Nucleus accumbens (tissue), 56 donors: ENCODE results near the gene RFX4.
"Not testable (repeated sequence)": the region's sequence is repeated elsewhere in the genome, so short reads cannot be mapped to it uniquely, and the experiment has no call there.

Source experiments
- DNase-seq, 56 donors: peaks; one replicate each; lab custom pipeline; 2025; lab: John Stamatoyannopoulos, UW

RFX4 gene

GRCh38 chr12:106681210-106681609 lies 98.4 kb downstream of the RFX4 start:
- no peak for DNase-seq

GRCh38 chr12:106682594-106683234 lies 99.9 kb downstream of the RFX4 start:
- no peak for DNase-seq

GRCh38 chr12:106684497-106684896 lies 101.7 kb downstream of the RFX4 start:
- DNase-seq, result peak in 9 of 56 donors; percentile 5 to 52 (median 27)

GRCh38 chr12:106685381-106685780 lies 102.6 kb downstream of the RFX4 start:
- DNase-seq, result no peak

- DNase-seq, result no peak
These were observed 104.9 kb downstream of the RFX4 start for GRCh38 chr12:106687672-106688071.

- DNase-seq, result no peak
These were observed 107.9 kb downstream of the RFX4 start for GRCh38 chr12:106690569-106691305.

GRCh38 chr12:106692033-106692432 lies 109.2 kb downstream of the RFX4 start:
- DNase-seq, result not testable (repeated sequence)

GRCh38 chr12:106692896-106693820 lies 110.4 kb downstream of the RFX4 start:
- no peak for DNase-seq

GRCh38 chr12:106696071-106696470 lies 113.3 kb downstream of the RFX4 start:
- no peak for DNase-seq

- DNase-seq, result no peak
These were observed 114.0 kb downstream of the RFX4 start for GRCh38 chr12:106696681-106697417.

- no peak for DNase-seq
These were observed 121.3 kb downstream of the RFX4 start for GRCh38 chr12:106704081-106704480.

GRCh38 chr12:106705971-106706370 lies 123.2 kb downstream of the RFX4 start:
- no peak for DNase-seq

GRCh38 chr12:106709068-106709511 lies 126.3 kb downstream of the RFX4 start:
- no peak for DNase-seq

- no peak for DNase-seq
These were observed 127.5 kb downstream of the RFX4 start for GRCh38 chr12:106710143-106710893.

- no peak for DNase-seq
These were observed 128.5 kb downstream of the RFX4 start for GRCh38 chr12:106711316-106711715.

GRCh38 chr12:106712768-106713167 lies 130.0 kb downstream of the RFX4 start:
- DNase-seq, result no peak

GRCh38 chr12:106714926-106715325 lies 132.1 kb downstream of the RFX4 start:
- DNase-seq, result no peak

- DNase-seq, result no peak
These were observed 132.8 kb downstream of the RFX4 start for GRCh38 chr12:106715582-106715981.

- DNase-seq, result no peak
These were observed 134.9 kb downstream of the RFX4 start for GRCh38 chr12:106717673-106718072.

- DNase-seq, result no peak
These were observed 137.1 kb downstream of the RFX4 start for GRCh38 chr12:106719879-106720278.
